Measurements from ENCODE around the gene THOC5.

DNA sequence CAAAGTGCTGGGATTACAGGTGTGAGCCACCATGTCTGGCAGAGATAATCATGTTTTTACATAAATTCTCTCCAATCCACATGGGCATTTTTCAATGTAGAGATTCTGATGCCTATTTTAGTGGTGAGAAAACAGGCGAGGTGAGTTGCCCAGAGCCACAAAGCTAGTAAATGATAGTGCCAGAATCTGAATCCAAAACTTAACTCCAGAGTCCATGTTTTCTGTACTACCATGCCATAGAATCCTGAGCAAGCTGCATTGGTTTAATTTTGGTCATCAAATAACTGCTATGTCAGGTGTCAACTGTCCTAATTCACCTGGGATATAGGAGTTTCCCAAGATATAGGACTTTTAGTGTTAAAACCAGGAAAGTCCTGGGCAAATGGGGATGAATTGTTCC lies 59.9 kb downstream of the THOC5 start:
- TF ChIP-seq, protein P1, sequence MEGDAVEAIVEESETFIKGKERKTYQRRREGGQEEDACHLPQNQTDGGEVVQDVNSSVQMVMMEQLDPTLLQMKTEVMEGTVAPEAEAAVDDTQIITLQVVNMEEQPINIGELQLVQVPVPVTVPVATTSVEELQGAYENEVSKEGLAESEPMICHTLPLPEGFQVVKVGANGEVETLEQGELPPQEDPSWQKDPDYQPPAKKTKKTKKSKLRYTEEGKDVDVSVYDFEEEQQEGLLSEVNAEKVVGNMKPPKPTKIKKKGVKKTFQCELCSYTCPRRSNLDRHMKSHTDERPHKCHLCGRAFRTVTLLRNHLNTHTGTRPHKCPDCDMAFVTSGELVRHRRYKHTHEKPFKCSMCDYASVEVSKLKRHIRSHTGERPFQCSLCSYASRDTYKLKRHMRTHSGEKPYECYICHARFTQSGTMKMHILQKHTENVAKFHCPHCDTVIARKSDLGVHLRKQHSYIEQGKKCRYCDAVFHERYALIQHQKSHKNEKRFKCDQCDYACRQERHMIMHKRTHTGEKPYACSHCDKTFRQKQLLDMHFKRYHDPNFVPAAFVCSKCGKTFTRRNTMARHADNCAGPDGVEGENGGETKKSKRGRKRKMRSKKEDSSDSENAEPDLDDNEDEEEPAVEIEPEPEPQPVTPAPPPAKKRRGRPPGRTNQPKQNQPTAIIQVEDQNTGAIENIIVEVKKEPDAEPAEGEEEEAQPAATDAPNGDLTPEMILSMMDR (conservative IDR thresholded peaks at IDR 0.05; ENCODE audit: low read length) = no peak
- TF ChIP-seq EZH2phosphoT487 (IDR thresholded peaks at IDR 0.05; ENCODE audit: borderline replicate concordance) = no peak
